K562 (cell line): ENCODE measurements around the gene ARL8A. TPM values are rescaled to one million over a fixed set of nuclear protein-coding genes. Genes with fewer than 3 reads are reported as not detected.

ENCODE experiments used
- BHLHE40 ChIP-seq: IDR thresholded peaks from 2 replicates; pipeline ENCODE4 v1.6.1; 2011; ENCODE audit warnings: low read length, improper control_type of control experiment
- CHD2 ChIP-seq: IDR thresholded peaks from 2 replicates; pipeline ENCODE4 v1.6.1; 2011; ENCODE audit warnings: low read depth, low read length
- CTBP1 ChIP-seq: fragments of 450-650 bp; IDR thresholded peaks from 2 replicates; pipeline ENCODE4 v1.6.1; 2016; ENCODE audit warnings: borderline replicate concordance
- DDX20 ChIP-seq: fragments of 450-650 bp; IDR thresholded peaks from 2 replicates; pipeline ENCODE4 v1.6.1; 2016; ENCODE audit warnings: missing genetic modification characterization, low read depth, mild to moderate bottlenecking, missing compliant biosample characterization, moderate library complexity
- E2F6 ChIP-seq, 2 experiments: IDR thresholded peaks; 2 replicates each; pipeline ENCODE4 v1.6.1; 2011; ENCODE audit warnings: borderline replicate concordance in 1 of 2, control low read depth in 1 of 2, low read depth in 1 of 2, low read length in 1 of 2, mild to moderate bottlenecking in 1 of 2, mixed read lengths in 1 of 2, moderate library complexity in 1 of 2; ENCODE audit not compliant: insufficient read depth in 1 of 2, insufficient read length in 1 of 2, poor library complexity in 1 of 2, severe bottlenecking in 1 of 2; ENCODE audit errors: extremely low read depth in 1 of 2
- HMGN3 ChIP-seq: IDR thresholded peaks from 2 replicates; pipeline ENCODE4 v1.6.1; 2011; ENCODE audit warnings: borderline replicate concordance, low read depth, mild to moderate bottlenecking, mixed read lengths, low read length; ENCODE audit not compliant: insufficient read length; ENCODE audit errors: extremely low read depth
- MXI1 ChIP-seq: IDR thresholded peaks from 2 replicates; pipeline ENCODE4 v1.6.1; 2011; ENCODE audit warnings: low read depth, mild to moderate bottlenecking, improper control_type of control experiment, low read length
- PHF8 ChIP-seq: fragments of 200-600 bp; sonication (generic); IDR thresholded peaks from 2 replicates; pipeline ENCODE4 v1.6.1; 2012; ENCODE audit warnings: mixed run types, mild to moderate bottlenecking, inconsistent platforms, low read length, moderate library complexity, borderline replicate concordance
- PYGO2 ChIP-seq: fragments of 450-650 bp; IDR thresholded peaks from 2 replicates; pipeline ENCODE4 v1.6.1; 2016; ENCODE audit warnings: mild to moderate bottlenecking, missing genetic modification characterization, moderate library complexity, missing compliant biosample characterization
- SIN3B ChIP-seq: fragments of 450-650 bp; IDR thresholded peaks from 2 replicates; pipeline ENCODE4 v1.6.1; 2017; ENCODE audit warnings: low read depth, mild to moderate bottlenecking, moderate library complexity
- TFAP4 ChIP-seq: sonication (generic); formaldehyde crosslinking; IDR thresholded peaks from 2 replicates; pipeline ENCODE4 v1.8.0; 2022; ENCODE audit warnings: missing genetic modification reagents, mild to moderate bottlenecking, moderate library complexity, borderline replicate concordance
- ZNF165 ChIP-seq: fragments of 250-450 bp; sonication (Bioruptor Pico); IDR thresholded peaks from 2 replicates; pipeline ENCODE4 v1.4.0; 2020; ENCODE audit warnings: borderline replicate concordance
- ZNF445 ChIP-seq: fragments of 250-450 bp; sonication (Bioruptor Pico); IDR thresholded peaks from 2 replicates; pipeline ENCODE4 v1.4.0; 2020; ENCODE audit warnings: low read depth, mild to moderate bottlenecking, moderate library complexity
- ZNF584 ChIP-seq: fragments of 200-800 bp; sonication (Bioruptor generic); IDR thresholded peaks from 2 replicates; pipeline ENCODE4 v1.6.1; 2016; ENCODE audit warnings: low read depth, mild to moderate bottlenecking, missing genetic modification characterization, missing compliant biosample characterization
- ZNF592 ChIP-seq: fragments of 450-650 bp; IDR thresholded peaks from 2 replicates; pipeline ENCODE4 v1.6.1; 2017; ENCODE audit warnings: antibody characterized with exemption, mild to moderate bottlenecking
- ZNF766 ChIP-seq: fragments of 200-800 bp; sonication (Bioruptor generic); conservative IDR thresholded peaks from 2 replicates; pipeline ENCODE4 v1.6.1; 2016; ENCODE audit warnings: missing genetic modification characterization, missing compliant biosample characterization
- ZNF785 ChIP-seq: fragments of 250-450 bp; sonication (Bioruptor Pico); IDR thresholded peaks from 2 replicates; pipeline ENCODE4 v1.4.0; 2020; ENCODE audit warnings: mild to moderate bottlenecking
- polyA plus RNA-seq, 8 experiments: library from polyadenylated mRNA; depleted of rRNA in 4 of 8; stranded (reverse) in 5 of 8; unstranded in 3 of 8; fragments of >200 nt; fragmentation: Nextera tagmentation in 2 of 8; fragmentation: Illumina TruSeq in 1 of 8; extraction: Ambion mirVana in 2 of 8; extraction: Trizol in 1 of 8; gene quantifications; 2 replicates each; pipeline versions ENCODE4 v1.2.1 to v1.2.3, GENCODE V29; 2011 to 2014; ENCODE audit warnings: inconsistent platforms in 1 of 8, missing spikeins in 1 of 8
- total RNA-seq, 7 experiments: library from RNA; depleted of rRNA in 6 of 7; stranded (reverse); fragments of >200 nt in 6 of 7; fragmentation: Illumina TruSeq in 2 of 7; extraction: Trizol in 2 of 7; gene quantifications; 2 replicates each; pipeline versions ENCODE4 v1.2.1 to v1.2.3, GENCODE V29; 2011 to 2021; ENCODE audit warnings: low replicate concordance in 1 of 7
- TF ChIP-seq, protein P1 (sequence below): sonication (generic); formaldehyde crosslinking; IDR thresholded peaks from 2 replicates; pipeline ENCODE4 v1.8.1; 2023; ENCODE audit warnings: mild to moderate bottlenecking, missing genetic modification reagents

The ARL8A gene
- total and polyA plus RNA-seq, 9 of the 15 experiments (the other 6 are each of a cell fraction or from before 2014, with no cell fraction given): 0.17 to 27.3 (median 15.6) TPM

- TF ChIP-seq, protein P1, sequence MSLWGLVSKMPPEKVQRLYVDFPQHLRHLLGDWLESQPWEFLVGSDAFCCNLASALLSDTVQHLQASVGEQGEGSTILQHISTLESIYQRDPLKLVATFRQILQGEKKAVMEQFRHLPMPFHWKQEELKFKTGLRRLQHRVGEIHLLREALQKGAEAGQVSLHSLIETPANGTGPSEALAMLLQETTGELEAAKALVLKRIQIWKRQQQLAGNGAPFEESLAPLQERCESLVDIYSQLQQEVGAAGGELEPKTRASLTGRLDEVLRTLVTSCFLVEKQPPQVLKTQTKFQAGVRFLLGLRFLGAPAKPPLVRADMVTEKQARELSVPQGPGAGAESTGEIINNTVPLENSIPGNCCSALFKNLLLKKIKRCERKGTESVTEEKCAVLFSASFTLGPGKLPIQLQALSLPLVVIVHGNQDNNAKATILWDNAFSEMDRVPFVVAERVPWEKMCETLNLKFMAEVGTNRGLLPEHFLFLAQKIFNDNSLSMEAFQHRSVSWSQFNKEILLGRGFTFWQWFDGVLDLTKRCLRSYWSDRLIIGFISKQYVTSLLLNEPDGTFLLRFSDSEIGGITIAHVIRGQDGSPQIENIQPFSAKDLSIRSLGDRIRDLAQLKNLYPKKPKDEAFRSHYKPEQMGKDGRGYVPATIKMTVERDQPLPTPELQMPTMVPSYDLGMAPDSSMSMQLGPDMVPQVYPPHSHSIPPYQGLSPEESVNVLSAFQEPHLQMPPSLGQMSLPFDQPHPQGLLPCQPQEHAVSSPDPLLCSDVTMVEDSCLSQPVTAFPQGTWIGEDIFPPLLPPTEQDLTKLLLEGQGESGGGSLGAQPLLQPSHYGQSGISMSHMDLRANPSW (CRISPR knock-in tag): no peak
- TF ChIP-seq MXI1 (no peak; the same call in 1 of the 2 replicates), ZNF584 (CRISPR knock-in tag) (no peak), CHD2 (0 out of 2 replicates have a peak, but pooled peaks have one; percentile 15), CTBP1 (peak; percentile 67; the same call in 1 of the 2 replicates), SIN3B (peak; percentile 63; the same call in 1 of the 2 replicates), ZNF592 (peak; percentile 92), ZNF165 (CRISPR knock-in tag) (no peak), HMGN3 (peak; percentile 65), E2F6 (IDR thresholded peaks at IDR 0.05; ENCODE audit: borderline replicate concordance in 1 of 2, extremely low read depth in 1 of 2, insufficient read depth in 1 of 2, insufficient read length in 1 of 2, low read depth in 1 of 2, low read length in 1 of 2, poor library complexity in 1 of 2, severe bottlenecking in 1 of 2) (peak; percentile 50 to 76), ZNF766 (peak; percentile 63; the same call in 1 of the 2 replicates), PHF8 (peak; percentile 30; the same call in 1 of the 2 replicates), BHLHE40 (peak; percentile 64), PYGO2 (tag) (no peak), ZNF445 (no peak), TFAP4 (peak; percentile 85; the same call in 1 of the 2 replicates), ZNF785 (CRISPR knock-in tag) (no peak), DDX20 (tag) (no peak)
Observed at GRCh38 chr1:202158810-202159533, 14.4 kb upstream of the ARL8A start (continued).
